ENCODE data around the gene ZNF518B.

ZNF518B gene

GRCh38 chr4:10457255-10457801, at the start of gene ZNF518B:
Gene ZNF518B (minus strand): TSS chr4:10457426. CDS start chr4:10446328, 11,098 bp downstream.
- peak; percentile 39 to 76 (median 57) for DNase-seq

GRCh38 chr4:10506077-10506476, 48.9 kb upstream of the ZNF518B start:
- DNase-seq: no peak

GRCh38 chr4:10504570-10505179, 47.4 kb upstream of the ZNF518B start:
- no peak for DNase-seq

- no peak for DNase-seq
These were observed 45.5 kb upstream of the ZNF518B start for GRCh38 chr4:10502717-10503116.

GRCh38 chr4:10500776-10501175, 43.5 kb upstream of the ZNF518B start:
- DNase-seq: no peak

- no peak for DNase-seq
These were observed 39.0 kb upstream of the ZNF518B start for GRCh38 chr4:10496200-10496599.

- no peak for DNase-seq
These were observed 38.4 kb upstream of the ZNF518B start for GRCh38 chr4:10495651-10496050.

- DNase-seq: no peak
These were observed 35.2 kb upstream of the ZNF518B start for GRCh38 chr4:10492464-10492863.

- no peak for DNase-seq
These were observed 34.2 kb upstream of the ZNF518B start for GRCh38 chr4:10491401-10491800.

GRCh38 chr4:10490996-10491395, 33.8 kb upstream of the ZNF518B start:
- DNase-seq: no peak

- no peak for DNase-seq
These were observed 25.7 kb upstream of the ZNF518B start for GRCh38 chr4:10482913-10483312.

GRCh38 chr4:10480616-10481015, 23.4 kb upstream of the ZNF518B start:
- DNase-seq: no peak

- DNase-seq: no peak
These were observed 21.4 kb upstream of the ZNF518B start for GRCh38 chr4:10478621-10479020.

GRCh38 chr4:10470505-10470904, 13.3 kb upstream of the ZNF518B start:
- no peak for DNase-seq

- no peak for DNase-seq
These were observed 8.9 kb upstream of the ZNF518B start for GRCh38 chr4:10466161-10466560.

- DNase-seq: no peak
These were observed 5.7 kb upstream of the ZNF518B start for GRCh38 chr4:10462876-10463275.

GRCh38 chr4:10461850-10462400, 4.7 kb upstream of the ZNF518B start:
- DNase-seq: no peak

GRCh38 chr4:10461091-10461849, 4.0 kb upstream of the ZNF518B start:
- peak; percentile 26 to 74 (median 46) for DNase-seq

GRCh38 chr4:10460313-10461047, 3.3 kb upstream of the ZNF518B start:
- DNase-seq: no peak

- no peak for DNase-seq
These were observed 2.1 kb upstream of the ZNF518B start for GRCh38 chr4:10459305-10459704.

GRCh38 chr4:10458177-10458576, 951 bp upstream of the ZNF518B start:
- DNase-seq: no peak

- peak in 3 of 4 experiments; percentile 10 to 48 (median 28) for DNase-seq
These were observed 501 bp downstream of the ZNF518B start for GRCh38 chr4:10456595-10457254.

- no peak for DNase-seq
These were observed 999 bp downstream of the ZNF518B start for GRCh38 chr4:10456260-10456594.

All from activated naive CD4-positive, alpha-beta T cell (primary cell).